WI38 (cell line): ENCODE data around the gene SAMD15.
"Not testable (repeated sequence)": the region's sequence is repeated elsewhere in the genome, so short reads cannot be mapped to it uniquely, and the experiment has no call there.

ENCODE experiments used
- H3K4me3 ChIP-seq: 2 replicates; pipeline ENCODE4 v1.5.1; 2011; ENCODE audit warnings: low read depth, mild to moderate bottlenecking, control low read depth, low read length
- TF ChIP-seq, protein P1 (sequence below): IDR thresholded peaks from 2 replicates; pipeline ENCODE4 v1.5.1; 2012; ENCODE audit warnings: low read depth, mild to moderate bottlenecking, control low read depth, low read length

Gene SAMD15

DNA sequence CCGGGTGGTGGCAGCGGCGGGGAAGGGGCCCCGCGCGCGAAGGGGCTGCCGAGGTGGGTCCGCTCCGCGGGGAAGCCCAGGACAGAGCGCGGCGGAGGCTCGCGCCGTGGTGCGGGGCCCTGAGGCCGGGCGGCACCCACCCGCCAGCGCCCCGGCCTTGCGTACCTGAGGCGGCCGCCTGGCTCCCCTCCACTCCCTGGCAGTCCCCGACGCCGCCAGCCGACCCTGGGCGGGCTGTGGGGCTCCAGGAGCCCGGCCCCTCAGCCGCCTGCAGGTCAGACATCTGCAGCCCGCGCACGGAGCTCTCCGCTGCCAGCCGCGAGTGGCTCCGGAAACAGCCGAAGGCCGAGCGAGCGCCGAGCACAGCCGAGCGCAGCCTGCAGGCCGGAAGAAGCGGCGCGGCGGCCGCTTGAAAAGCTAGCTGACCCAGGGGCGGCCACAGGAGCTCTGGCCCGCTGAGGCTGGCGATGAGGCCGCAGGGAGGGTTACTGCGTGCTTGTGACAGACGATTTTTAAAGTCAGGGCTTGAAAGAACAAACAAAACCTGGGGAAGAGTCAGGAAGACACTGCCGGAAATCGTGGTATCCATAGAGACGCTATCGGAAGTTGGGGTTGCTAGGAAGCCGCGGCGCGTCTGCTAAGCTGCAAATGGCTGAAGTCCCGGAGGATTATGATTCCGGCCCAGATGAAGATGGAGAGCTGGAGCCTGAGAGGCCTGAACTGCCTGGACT lies at the start of gene SAMD15, which contains the start of gene TMED8:
Gene SAMD15 (plus strand): TSS at position 609 of the 731 bp plus-strand sequence. CDS start 40 bp downstream, at position 649.
Gene TMED8 (minus strand): TSS at position 324 of the 731 bp plus-strand sequence. CDS start 41 bp downstream, at position 283.
- peak within 1 kb of the TSS; percentile 80 for H3K4me3 ChIP-seq
- TF ChIP-seq, protein P1, sequence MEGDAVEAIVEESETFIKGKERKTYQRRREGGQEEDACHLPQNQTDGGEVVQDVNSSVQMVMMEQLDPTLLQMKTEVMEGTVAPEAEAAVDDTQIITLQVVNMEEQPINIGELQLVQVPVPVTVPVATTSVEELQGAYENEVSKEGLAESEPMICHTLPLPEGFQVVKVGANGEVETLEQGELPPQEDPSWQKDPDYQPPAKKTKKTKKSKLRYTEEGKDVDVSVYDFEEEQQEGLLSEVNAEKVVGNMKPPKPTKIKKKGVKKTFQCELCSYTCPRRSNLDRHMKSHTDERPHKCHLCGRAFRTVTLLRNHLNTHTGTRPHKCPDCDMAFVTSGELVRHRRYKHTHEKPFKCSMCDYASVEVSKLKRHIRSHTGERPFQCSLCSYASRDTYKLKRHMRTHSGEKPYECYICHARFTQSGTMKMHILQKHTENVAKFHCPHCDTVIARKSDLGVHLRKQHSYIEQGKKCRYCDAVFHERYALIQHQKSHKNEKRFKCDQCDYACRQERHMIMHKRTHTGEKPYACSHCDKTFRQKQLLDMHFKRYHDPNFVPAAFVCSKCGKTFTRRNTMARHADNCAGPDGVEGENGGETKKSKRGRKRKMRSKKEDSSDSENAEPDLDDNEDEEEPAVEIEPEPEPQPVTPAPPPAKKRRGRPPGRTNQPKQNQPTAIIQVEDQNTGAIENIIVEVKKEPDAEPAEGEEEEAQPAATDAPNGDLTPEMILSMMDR = no peak

DNA sequence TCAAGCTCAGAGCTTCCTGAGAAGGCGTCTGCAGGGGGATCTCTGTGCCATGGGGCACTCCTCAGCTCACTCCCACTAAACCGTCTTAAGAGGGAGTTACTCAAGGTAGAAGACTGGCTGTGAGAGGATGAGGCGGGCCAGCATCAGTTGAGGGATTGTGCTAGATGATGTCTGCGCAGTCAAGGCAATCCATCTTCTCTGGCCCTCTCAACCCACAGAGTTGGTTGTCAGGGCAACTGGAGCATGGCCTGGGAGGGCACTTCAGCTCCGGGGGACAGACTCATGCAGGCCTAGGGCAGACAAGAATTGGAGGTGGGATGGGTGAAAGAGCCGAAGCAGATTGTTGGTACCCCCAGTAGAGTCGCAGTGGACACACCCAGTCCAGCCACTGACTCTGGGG lies 47.3 kb upstream of the SAMD15 start:
- no peak overlapping the region for H3K4me3 ChIP-seq
- TF ChIP-seq, protein P1 = no peak

DNA sequence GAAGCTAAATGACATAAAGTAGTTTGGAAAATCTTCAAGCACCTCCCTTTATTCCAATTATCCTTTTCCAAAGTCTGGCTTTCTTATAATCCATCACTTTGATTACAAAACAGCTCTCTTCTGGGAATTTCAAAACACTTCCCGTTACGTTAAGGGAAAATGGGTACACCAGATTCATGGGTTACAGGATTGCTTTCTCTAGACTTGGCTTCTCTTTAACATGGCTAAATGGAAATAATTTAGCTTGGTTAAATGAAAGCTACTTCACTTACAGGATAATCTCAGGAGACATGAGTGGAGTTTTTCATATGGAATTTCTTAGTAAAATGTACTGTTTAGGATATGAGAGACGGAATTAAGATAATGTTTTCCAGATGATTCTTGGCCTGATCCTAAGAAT lies 41.6 kb upstream of the SAMD15 start:
- TF ChIP-seq, protein P1 = no peak
- no peak overlapping the region for H3K4me3 ChIP-seq

DNA sequence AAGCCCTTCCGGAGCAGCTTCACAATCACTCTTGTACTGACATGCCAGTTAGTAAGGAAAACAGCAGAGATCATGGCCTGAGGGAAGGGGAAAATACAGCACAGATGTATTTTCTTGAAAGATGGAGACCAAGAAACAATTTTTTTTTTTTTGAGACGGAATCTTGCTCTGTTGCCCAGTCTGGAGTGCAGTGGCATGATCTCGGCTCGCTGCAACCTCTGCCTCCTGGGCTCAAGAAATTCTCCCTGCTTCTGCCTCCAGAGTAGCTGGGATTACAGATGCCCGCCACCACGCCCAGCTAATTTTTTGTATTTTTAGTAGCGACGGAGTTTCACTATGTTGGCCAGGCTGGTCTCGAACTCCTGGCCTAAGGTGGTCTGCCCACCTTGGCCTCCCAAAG lies 39.9 kb upstream of the SAMD15 start:
- H3K4me3 ChIP-seq = not testable (repeated sequence)

DNA sequence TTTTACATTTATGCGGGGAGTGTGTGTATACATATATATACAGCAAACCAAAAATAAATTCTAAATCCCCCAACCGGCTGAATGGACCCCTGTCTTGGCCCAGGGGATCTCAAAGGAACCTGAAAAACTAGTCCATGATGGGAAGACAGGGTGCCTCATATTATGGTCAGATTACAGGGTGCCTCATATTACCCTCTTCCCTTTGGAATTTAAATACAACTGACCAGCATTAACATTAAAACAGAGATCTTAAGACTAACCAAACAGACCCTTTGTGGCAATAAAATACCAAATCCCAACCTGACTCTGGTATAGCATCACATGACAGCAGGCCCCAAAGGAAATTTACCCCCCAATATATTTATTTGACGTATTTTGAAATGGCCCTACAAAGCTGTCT lies 39.3 kb upstream of the SAMD15 start:
- H3K4me3 ChIP-seq = no peak overlapping the region
- TF ChIP-seq, protein P1 = no peak

DNA sequence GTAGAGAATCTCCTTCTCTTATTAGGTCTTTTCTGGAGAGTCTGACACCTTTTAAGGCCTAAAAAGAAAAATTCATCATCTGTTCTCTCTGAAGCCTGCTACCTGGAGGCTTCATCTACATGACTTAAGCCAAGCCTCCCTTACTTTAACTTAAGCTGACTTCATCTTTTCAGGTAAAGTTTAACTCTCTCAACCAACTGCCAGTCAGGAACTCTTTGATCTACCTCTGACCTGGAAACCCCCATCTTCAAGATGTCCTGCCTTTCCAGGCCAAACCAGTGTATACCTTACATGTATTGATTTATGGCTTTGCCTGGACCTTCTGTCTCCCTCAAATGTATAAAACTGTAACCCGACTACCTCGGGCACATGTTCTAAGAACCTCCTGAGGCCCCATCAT lies 38.9 kb upstream of the SAMD15 start:
- no peak overlapping the region for H3K4me3 ChIP-seq
- TF ChIP-seq, protein P1 = no peak

DNA sequence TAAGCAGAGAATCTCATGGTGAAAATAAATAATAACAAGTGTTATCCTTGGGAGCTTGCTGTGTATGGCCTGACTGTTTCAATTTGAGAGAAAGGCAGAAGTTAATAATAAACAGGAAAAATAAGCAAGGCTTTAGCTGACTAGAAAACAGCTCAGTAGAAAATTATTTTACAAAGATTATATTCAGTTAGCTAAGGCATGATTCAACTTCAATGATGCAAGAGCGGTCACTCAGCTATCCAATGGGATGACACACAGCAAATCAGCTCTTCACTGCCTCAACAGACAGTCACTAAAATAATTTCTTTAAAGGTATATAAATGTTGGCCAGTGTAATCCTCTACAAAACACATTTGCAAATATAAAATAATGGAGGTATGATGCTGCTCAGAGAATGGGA lies 37.8 kb upstream of the SAMD15 start:
- H3K4me3 ChIP-seq = no peak overlapping the region
- TF ChIP-seq, protein P1 = no peak

DNA sequence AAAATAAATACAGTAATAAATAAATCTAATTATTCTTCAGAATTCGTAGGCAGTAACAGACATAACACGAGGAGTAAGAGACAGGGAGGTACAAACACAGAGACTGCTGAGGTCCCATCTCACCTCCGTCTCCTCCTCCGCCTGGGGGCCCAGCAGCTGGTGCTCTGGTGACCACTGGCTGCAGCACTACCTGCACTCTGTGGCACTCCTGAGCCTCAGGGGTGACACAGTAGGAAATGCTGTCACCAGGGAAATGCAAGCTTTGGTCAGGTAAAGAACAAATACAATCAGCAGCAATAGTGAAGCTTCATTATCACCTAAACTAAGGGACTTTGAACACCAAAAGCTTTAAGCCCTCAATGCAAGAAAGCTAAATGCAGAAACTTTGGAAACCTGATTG lies 36.8 kb upstream of the SAMD15 start:
- TF ChIP-seq, protein P1 = no peak
- no peak overlapping the region for H3K4me3 ChIP-seq
